NCI-H2081 (cell line): ENCODE measurements around the gene TH.

ENCODE experiments used
- DNase-seq, 2 experiments: peaks; one replicate each; lab custom pipeline; 2025; lab: John Stamatoyannopoulos, UW

TH gene

GRCh38 chr11:2142300-2142759 lies 29.3 kb downstream of the TH start:
- DNase-seq: no peak

- no peak for DNase-seq
These were observed 30.9 kb downstream of the TH start for GRCh38 chr11:2140411-2141400.

GRCh38 chr11:2139621-2140337 lies 31.8 kb downstream of the TH start:
- no peak for DNase-seq

- DNase-seq: no peak
These were observed 32.5 kb downstream of the TH start, which contains the start of gene IGF2 for GRCh38 chr11:2139123-2139521. Gene IGF2 (minus strand): TSS chr11:2139389. CDS start chr11:2135523, 3,866 bp downstream.

- DNase-seq: no peak
These were observed 33.0 kb downstream of the TH start for GRCh38 chr11:2138431-2139122.

GRCh38 chr11:2138068-2138430 lies 33.6 kb downstream of the TH start:
- no peak for DNase-seq

- DNase-seq: no peak
These were observed 34.2 kb downstream of the TH start for GRCh38 chr11:2137202-2138067.

- DNase-seq: no peak
These were observed 34.7 kb downstream of the TH start for GRCh38 chr11:2136952-2137201.

- no peak for DNase-seq
These were observed 35.2 kb downstream of the TH start for GRCh38 chr11:2136209-2136951.

- DNase-seq: no peak
These were observed 35.9 kb downstream of the TH start for GRCh38 chr11:2135648-2136201.

GRCh38 chr11:2135018-2135569 lies 36.5 kb downstream of the TH start:
- DNase-seq: no peak

GRCh38 chr11:2134022-2135010 lies 37.3 kb downstream of the TH start:
- no peak for DNase-seq

GRCh38 chr11:2133241-2134021 lies 38.2 kb downstream of the TH start:
- DNase-seq: no peak

- DNase-seq: no peak
These were observed 38.8 kb downstream of the TH start for GRCh38 chr11:2132874-2133240.

- no peak for DNase-seq
These were observed 39.4 kb downstream of the TH start for GRCh38 chr11:2132246-2132645.

- DNase-seq: no peak
These were observed 40.0 kb downstream of the TH start for GRCh38 chr11:2131371-2132236.

GRCh38 chr11:2130881-2131352 lies 40.7 kb downstream of the TH start:
- no peak for DNase-seq
